NCI-H2029 treated with DMSO at 0.1 percent for 48 hours (cell line): ENCODE data around the gene CD34.

Source experiments
- DNase-seq: peaks from one replicate; lab custom pipeline; 2025; lab: John Stamatoyannopoulos, UW

Gene CD34

GRCh38 chr1:207872621-207873020 lies 38.3 kb downstream of the CD34 start:
- DNase-seq = no peak

GRCh38 chr1:207871117-207871649 lies 39.7 kb downstream of the CD34 start:
- DNase-seq = no peak

GRCh38 chr1:207870306-207871031 lies 40.5 kb downstream of the CD34 start:
- no peak for DNase-seq

GRCh38 chr1:207869859-207870258 lies 41.1 kb downstream of the CD34 start:
- no peak for DNase-seq

- no peak for DNase-seq
Measured at GRCh38 chr1:207868774-207869721, 41.9 kb downstream of the CD34 start.

- peak; percentile 14 for DNase-seq
Measured at GRCh38 chr1:207868251-207868773, 42.6 kb downstream of the CD34 start.

- DNase-seq = no peak
Measured at GRCh38 chr1:207867136-207868109, 43.5 kb downstream of the CD34 start.

- DNase-seq = no peak
Measured at GRCh38 chr1:207866471-207867135, 44.3 kb downstream of the CD34 start.

GRCh38 chr1:207863893-207864535 lies 46.9 kb downstream of the CD34 start:
- DNase-seq = no peak

- no peak for DNase-seq
Measured at GRCh38 chr1:207862241-207862787, 48.6 kb downstream of the CD34 start.

- no peak for DNase-seq
Measured at GRCh38 chr1:207861442-207862177, 49.3 kb downstream of the CD34 start.

- no peak for DNase-seq
Measured at GRCh38 chr1:207860531-207860930, 50.4 kb downstream of the CD34 start.

- no peak for DNase-seq
Measured at GRCh38 chr1:207858806-207859205, 52.1 kb downstream of the CD34 start.

- DNase-seq = no peak
Measured at GRCh38 chr1:207858281-207858680, 52.6 kb downstream of the CD34 start.

- no peak for DNase-seq
Measured at GRCh38 chr1:207857447-207857846, 53.5 kb downstream of the CD34 start.

GRCh38 chr1:207856276-207857023 lies 54.5 kb downstream of the CD34 start:
- no peak for DNase-seq

GRCh38 chr1:207854001-207854400 lies 56.9 kb downstream of the CD34 start:
- no peak for DNase-seq

GRCh38 chr1:207853372-207853757 lies 57.6 kb downstream of the CD34 start:
- DNase-seq = no peak
